Endothelial cell of umbilical vein (primary cell): ENCODE data around the gene FBXO45. TPM values are rescaled to one million over a fixed set of nuclear protein-coding genes. Genes with fewer than 3 reads are reported as not detected.

ENCODE experiments used
- BruUV-seq: library from RNA; stranded (reverse); fragments of 400-500 nt; replicated peaks from 2 replicates; lab custom pipeline; 2021; lab: Mats Ljungman, UMichigan
- CTCF ChIA-PET: fragments of 300-600, 350-600 bp; sonication (Branson Sonifier 250); formaldehyde crosslinking; loops from one replicate; lab custom pipeline; 2021; ENCODE audit warnings: antibody characterized with exemption, inconsistent platforms; lab: Charles Lee
- POLR2A ChIA-PET: fragments of 300-600, 350-600 bp; sonication (Branson Sonifier 250); formaldehyde crosslinking; loops from one replicate; lab custom pipeline; 2021; ENCODE audit warnings: antibody characterized with exemption, inconsistent platforms; lab: Charles Lee
- DNase-seq: peaks from one replicate; pipeline ENCODE4 v3.0.0-alpha.2; 2011; ENCODE audit warnings: low read depth, low spot score
- FAIRE-seq: peaks from 2 replicates; lab custom pipeline; 2011; peaks lifted over from hg19 to GRCh38; lab: Jason Lieb, UNC
- H2AFZ ChIP-seq: 2 replicates; pipeline ENCODE4 v1.6.0; 2012; ENCODE audit warnings: low read depth, low read length, control low read depth, inconsistent platforms
- H3K27ac ChIP-seq: 2 replicates; pipeline ENCODE4 v1.5.1; 2011; ENCODE audit warnings: low read depth, mild to moderate bottlenecking, control low read depth, low read length, moderate library complexity; ENCODE audit not compliant: insufficient read depth
- H3K27me3 ChIP-seq, 2 experiments: 2 replicates each; pipeline versions ENCODE4 v1.6.0 to v1.6.1; 2011; ENCODE audit warnings: low read length in 2 of 2, mixed read lengths in 1 of 2; ENCODE audit not compliant: control insufficient read depth in 2 of 2, insufficient read depth in 2 of 2
- H3K36me3 ChIP-seq, 2 experiments: 2 replicates in 1 of 2; 3 replicates in 1 of 2; pipeline ENCODE4 v1.5.1; 2011; ENCODE audit warnings: low read length in 2 of 2, mild to moderate bottlenecking in 1 of 2, moderate library complexity in 1 of 2; ENCODE audit not compliant: control insufficient read depth in 2 of 2, insufficient read depth in 2 of 2; ENCODE audit errors: extremely low read depth in 1 of 2
- H3K4me1 ChIP-seq: 3 replicates; pipeline ENCODE4 v1.5.1; 2011; ENCODE audit warnings: mild to moderate bottlenecking, low read length; ENCODE audit not compliant: control insufficient read depth, insufficient read depth; ENCODE audit errors: extremely low read depth
- H3K4me2 ChIP-seq: 2 replicates; pipeline ENCODE4 v1.6.1; 2011; ENCODE audit warnings: low read length, control low read depth, mixed read lengths; ENCODE audit not compliant: insufficient read depth
- H3K4me3 ChIP-seq, 3 experiments: fragments of 200-600 bp in 1 of 3; sonication (generic), shearing (Covaris generic) in 1 of 3; replicated peaks in 1 of 3; 2 replicates each; pipeline ENCODE4 v1.5.1; 2011 to 2016; ENCODE audit warnings: control low read depth in 3 of 3, low read length in 3 of 3, mild to moderate bottlenecking in 2 of 3, inconsistent platforms in 1 of 3, low read depth in 1 of 3, moderate library complexity in 1 of 3; ENCODE audit not compliant: insufficient read depth in 1 of 3
- H3K79me2 ChIP-seq: 2 replicates; pipeline ENCODE4 v1.6.0; 2012; ENCODE audit warnings: low read length, inconsistent platforms; ENCODE audit not compliant: control insufficient read depth, insufficient read depth
- H3K9ac ChIP-seq: replicated peaks from 2 replicates; pipeline ENCODE3; 2011; ENCODE audit warnings: low read length, control low read depth; ENCODE audit not compliant: insufficient read depth; ENCODE audit errors: extremely low read depth
- H3K9me1 ChIP-seq: replicated peaks from 3 replicates; pipeline ENCODE4 v1.6.0; 2011; ENCODE audit warnings: mild to moderate bottlenecking, low read length; ENCODE audit not compliant: control insufficient read depth, insufficient read depth; ENCODE audit errors: extremely low read depth
- H3K9me3 ChIP-seq: replicated peaks from 2 replicates; pipeline ENCODE4 v1.5.1; 2012; ENCODE audit warnings: low read length, inconsistent platforms; ENCODE audit not compliant: control insufficient read depth, insufficient read depth
- H4K20me1 ChIP-seq: replicated peaks from 2 replicates; pipeline ENCODE3; 2011; ENCODE audit warnings: mild to moderate bottlenecking, low read length; ENCODE audit not compliant: control insufficient read depth, insufficient read depth; ENCODE audit errors: extremely low read depth
- CTCF ChIP-seq, 2 donors: IDR thresholded peaks; 1 replicate in 1 of 2; 2 replicates in 1 of 2; pipeline ENCODE4 v1.5.1; 2011; ENCODE audit warnings: low read length in 2 of 2, mild to moderate bottlenecking in 2 of 2, moderate library complexity in 2 of 2, control low read depth in 1 of 2, inconsistent platforms in 1 of 2, low read depth in 1 of 2; ENCODE audit not compliant: insufficient read depth in 1 of 2; ENCODE audit errors: extremely low read depth in 1 of 2
- EZH2 ChIP-seq: IDR thresholded peaks from 2 replicates; pipeline ENCODE4 v1.6.1; 2012; ENCODE audit warnings: borderline replicate concordance, low read depth, mild to moderate bottlenecking, moderate library complexity, low read length, inconsistent platforms; ENCODE audit not compliant: severe bottlenecking
- FOS ChIP-seq: IDR thresholded peaks from 2 replicates; pipeline ENCODE4 v1.6.1; 2011; ENCODE audit warnings: mild to moderate bottlenecking, low read length, moderate library complexity, borderline replicate concordance; ENCODE audit not compliant: insufficient read depth
- GATA2 ChIP-seq: IDR thresholded peaks from 2 replicates; pipeline ENCODE4 v1.7.0; 2011; ENCODE audit warnings: low read depth, mild to moderate bottlenecking, moderate library complexity, mixed read lengths, low read length; ENCODE audit not compliant: insufficient read length, insufficient read depth
- JUN ChIP-seq: IDR thresholded peaks from 2 replicates; pipeline ENCODE4 v1.6.1; 2011; ENCODE audit warnings: borderline replicate concordance, low read depth; ENCODE audit not compliant: insufficient read length, insufficient read depth
- MYC ChIP-seq: IDR thresholded peaks from one replicate; pipeline ENCODE4 v1.6.1; 2011; ENCODE audit warnings: mild to moderate bottlenecking, low read depth, low read length
- POLR2A ChIP-seq: IDR thresholded peaks from 2 replicates; pipeline ENCODE4 v1.6.1; 2012; ENCODE audit warnings: low read depth, mild to moderate bottlenecking, control low read depth, low read length
- POLR2AphosphoS5 ChIP-seq: IDR thresholded peaks from 2 replicates; pipeline ENCODE4 v1.6.1; 2012; ENCODE audit warnings: low read depth, mild to moderate bottlenecking, control low read depth, low read length, moderate library complexity; ENCODE audit not compliant: insufficient read depth
- dilution Hi-C: fragments of 300-500 bp; cut with MboI; formaldehyde crosslinking; loops from one replicate; pipeline ENCODE4 v1.15.0; 2019; ENCODE audit warnings: low sequenced_read_pairs; ENCODE audit not compliant: extremely low pct_ligation_motif_present
- intact Hi-C: fragments of 100-400 bp; cut with micrococcal nuclease; formaldehyde crosslinking; loops from one replicate; pipeline ENCODE4 v1.10.0; 2022
- polyA plus RNA-seq, 4 experiments: library from polyadenylated mRNA; depleted of rRNA in 3 of 4; stranded (reverse) in 3 of 4; unstranded in 1 of 4; fragments of >200 nt; gene quantifications; 2 replicates each; pipeline versions ENCODE4 v1.2.1 to v1.2.3, GENCODE V29; 2011 to 2012; ENCODE audit warnings: missing spikeins in 1 of 4
- total RNA-seq: library from RNA; stranded (reverse); gene quantifications from 2 replicates; pipeline ENCODE4 v1.2.3, GENCODE V29; 2021
- TF ChIP-seq, protein P1 (sequence below): IDR thresholded peaks from 2 replicates; pipeline ENCODE4 v1.6.1; 2011; ENCODE audit not compliant: insufficient read depth, insufficient read length

Gene FBXO45
- total and polyA plus RNA-seq, 2 donors (not counting 3 experiments of a cell fraction or from before 2014, with no cell fraction given), result 3.5 to 12.4 TPM

DNA sequence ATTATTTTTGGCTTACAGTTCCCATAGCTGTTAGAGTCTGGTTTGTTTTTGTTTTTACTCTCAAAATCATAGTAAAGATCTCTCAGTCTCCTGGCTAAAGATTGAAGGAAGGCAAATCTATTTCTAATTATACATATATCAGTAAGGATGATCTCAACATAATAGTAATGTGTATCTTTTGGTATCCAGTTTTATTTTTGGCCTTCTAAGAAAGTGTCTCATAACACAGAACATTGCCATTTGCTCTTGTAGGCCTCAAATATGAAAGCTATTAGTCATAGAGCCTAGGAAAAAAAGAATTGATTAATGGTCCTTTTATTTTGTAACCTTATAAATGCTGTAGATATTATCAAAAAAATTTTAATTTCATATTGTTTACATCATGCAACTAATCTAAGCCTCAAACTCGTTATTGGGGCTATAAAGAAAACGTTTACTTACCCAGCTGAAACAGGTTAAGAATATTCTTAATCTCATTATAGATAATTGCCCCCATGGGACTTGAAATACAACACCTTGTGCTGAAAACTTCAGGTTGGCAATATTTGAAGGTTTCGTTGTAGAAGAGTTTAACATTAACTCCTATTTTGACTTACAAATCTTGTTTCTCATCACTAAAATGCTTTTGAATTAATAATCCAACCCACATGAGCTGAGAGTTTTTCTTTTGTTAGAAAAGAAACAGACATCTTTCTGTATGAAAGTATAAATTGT, 16.7 kb downstream of the FBXO45 start:
- dilution Hi-C loops (no loop called here), intact Hi-C loops (no loop called here)
- H3K9ac ChIP-seq, result no peak overlapping the region
- no peaks in the 10 kb centered on the region for H4K20me1 ChIP-seq
- H3K27me3 ChIP-seq, result no peaks in the 10 kb centered on the region
- no peak overlapping the region for H3K27ac ChIP-seq
- TF ChIP-seq POLR2AphosphoS5 (no peak), JUN (no peak), POLR2A (no peak), GATA2 (no peak), EZH2 (no peak), CTCF (IDR thresholded peaks at IDR 0.05; ENCODE audit: extremely low read depth in 1 of 2, insufficient read depth in 1 of 2, low read depth in 1 of 2, low read length in 2 of 2) (no peak), MYC (no peak), FOS (no peak)
- TF ChIP-seq, protein P1, sequence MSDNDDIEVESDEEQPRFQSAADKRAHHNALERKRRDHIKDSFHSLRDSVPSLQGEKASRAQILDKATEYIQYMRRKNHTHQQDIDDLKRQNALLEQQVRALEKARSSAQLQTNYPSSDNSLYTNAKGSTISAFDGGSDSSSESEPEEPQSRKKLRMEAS, result no peak
- peaks cover 5 to 6% of the 10 kb centered on the region in 2 experiments for H3K36me3 ChIP-seq
- no peaks in the 10 kb centered on the region for H3K9me3 ChIP-seq
- FAIRE-seq (no peak), DNase-seq (no peak)
- H3K4me3 ChIP-seq, result no peak overlapping the region
- BruUV-seq, result no TSS peak
- peaks cover 7% of the 10 kb centered on the region for H3K79me2 ChIP-seq
- H2AFZ ChIP-seq, result no peak overlapping the region
- peaks cover 3% of the 10 kb centered on the region for H3K4me1 ChIP-seq
- no peak overlapping the region for H3K4me2 ChIP-seq
- POLR2A ChIA-PET, result no interaction called here
- no peaks in the 10 kb centered on the region for H3K9me1 ChIP-seq
- CTCF ChIA-PET, result interaction anchor here (1.5 kb wide), 1 partner anchor 103 kb away, joined by 3 read pairs; no protein-coding TSS in a partner anchor
